ENCODE results near the gene TBX15. TPM values are rescaled to one million over a fixed set of nuclear protein-coding genes. Genes with fewer than 3 reads are reported as not detected.

Gene TBX15
- total RNA-seq, 1 donor from 2014 or later, result 0.15 TPM

DNA sequence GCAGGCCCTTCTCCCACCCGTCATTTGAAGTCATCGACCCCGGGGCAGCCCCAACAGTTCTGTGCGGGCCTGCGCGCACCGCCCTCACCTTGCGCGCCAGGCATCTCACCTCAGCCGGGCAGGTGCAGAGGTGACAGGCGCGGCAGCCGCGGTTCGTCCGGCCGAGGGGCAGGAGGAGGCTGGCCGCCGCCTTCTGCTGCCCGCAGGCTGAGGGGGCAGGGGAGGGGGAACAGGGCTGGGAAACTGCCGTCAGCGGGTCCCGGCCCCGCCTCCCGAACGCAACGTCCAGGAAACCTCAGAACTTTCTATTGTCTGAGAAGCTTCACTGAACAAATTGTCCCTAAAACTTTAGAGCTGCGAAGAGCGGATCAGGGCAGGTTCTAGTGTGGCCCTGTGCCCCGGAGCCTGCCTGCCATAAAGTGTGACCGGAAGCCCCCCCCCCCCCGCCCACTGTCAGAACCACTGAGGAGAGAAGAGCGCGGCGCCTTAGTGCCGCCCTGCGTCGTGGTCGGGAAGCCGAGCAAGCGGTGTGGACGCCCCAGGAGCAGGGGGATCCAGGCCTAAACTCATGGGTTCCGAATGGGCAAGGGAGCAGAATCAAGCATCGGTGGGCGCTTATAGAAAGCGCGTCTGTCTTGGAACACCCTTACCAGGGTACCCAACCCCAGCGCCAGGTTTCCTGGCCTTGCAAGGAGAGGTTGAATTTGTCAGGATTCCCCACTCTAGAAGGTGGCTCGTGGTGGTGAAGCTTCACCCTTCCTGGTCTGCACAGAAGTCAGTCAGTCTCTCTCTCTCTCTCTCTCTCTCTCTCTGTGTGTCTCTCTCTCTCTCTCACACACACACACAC, 13.3 kb upstream of the TBX15 start:
- ATAC-seq (peak; percentile 29 to 56), DNase-seq (no peak)
- no peaks in the 10 kb centered on the region for H3K36me3 ChIP-seq
- H3K9me3 ChIP-seq, result no peaks in the 10 kb centered on the region
- intact Hi-C loops (cut with DNase I), result no loop called here
- TF ChIP-seq, protein P1, sequence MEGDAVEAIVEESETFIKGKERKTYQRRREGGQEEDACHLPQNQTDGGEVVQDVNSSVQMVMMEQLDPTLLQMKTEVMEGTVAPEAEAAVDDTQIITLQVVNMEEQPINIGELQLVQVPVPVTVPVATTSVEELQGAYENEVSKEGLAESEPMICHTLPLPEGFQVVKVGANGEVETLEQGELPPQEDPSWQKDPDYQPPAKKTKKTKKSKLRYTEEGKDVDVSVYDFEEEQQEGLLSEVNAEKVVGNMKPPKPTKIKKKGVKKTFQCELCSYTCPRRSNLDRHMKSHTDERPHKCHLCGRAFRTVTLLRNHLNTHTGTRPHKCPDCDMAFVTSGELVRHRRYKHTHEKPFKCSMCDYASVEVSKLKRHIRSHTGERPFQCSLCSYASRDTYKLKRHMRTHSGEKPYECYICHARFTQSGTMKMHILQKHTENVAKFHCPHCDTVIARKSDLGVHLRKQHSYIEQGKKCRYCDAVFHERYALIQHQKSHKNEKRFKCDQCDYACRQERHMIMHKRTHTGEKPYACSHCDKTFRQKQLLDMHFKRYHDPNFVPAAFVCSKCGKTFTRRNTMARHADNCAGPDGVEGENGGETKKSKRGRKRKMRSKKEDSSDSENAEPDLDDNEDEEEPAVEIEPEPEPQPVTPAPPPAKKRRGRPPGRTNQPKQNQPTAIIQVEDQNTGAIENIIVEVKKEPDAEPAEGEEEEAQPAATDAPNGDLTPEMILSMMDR (IDR thresholded peaks at IDR 0.05), result no peak
- peaks cover 24% of the 10 kb centered on the region for H3K4me1 ChIP-seq
- H3K4me3 ChIP-seq, result peak overlapping the region; percentile 11
- H3K27me3 ChIP-seq (ENCODE audit: low read depth), result peaks cover 96% of the 10 kb centered on the region
- H3K27ac ChIP-seq, result no peak overlapping the region

DNA sequence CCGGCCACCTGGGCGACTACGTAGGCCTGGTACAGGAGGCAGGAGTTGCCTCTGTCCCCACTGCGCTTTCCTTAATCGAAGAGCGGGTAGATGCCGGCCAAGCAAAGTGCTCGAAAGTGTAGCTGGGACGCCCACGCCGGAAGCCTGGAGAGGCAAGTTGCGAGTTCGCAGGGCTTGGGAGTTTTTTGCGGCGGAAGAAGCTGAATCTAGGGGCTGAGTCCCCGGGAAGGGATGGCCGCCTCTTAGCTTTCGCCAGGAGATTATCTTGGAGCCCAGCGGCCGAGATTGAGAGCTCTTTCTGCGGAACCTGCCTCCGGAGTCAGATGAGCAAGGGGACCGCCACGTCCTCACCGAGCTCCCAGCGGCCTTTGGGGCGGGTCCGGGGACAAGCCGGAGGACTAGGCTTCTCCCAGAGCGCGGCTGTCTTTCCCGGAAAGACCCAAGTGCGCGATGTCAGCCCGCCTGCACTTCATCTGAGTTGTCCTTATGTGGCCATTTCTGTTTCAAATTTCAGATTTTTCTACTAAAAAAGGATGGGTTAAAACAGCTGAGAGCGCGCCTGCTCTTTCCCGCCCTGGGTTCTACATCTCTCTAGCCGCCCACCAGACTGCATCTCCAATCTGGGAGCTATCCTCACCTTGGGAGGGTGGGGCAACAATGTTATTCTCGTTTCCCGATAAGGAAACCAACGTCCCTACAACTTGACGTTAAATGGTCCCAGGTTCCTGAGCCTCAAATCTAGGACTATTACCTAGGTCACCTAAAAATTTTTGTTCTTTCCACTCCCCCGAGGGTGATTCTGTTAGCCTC, 12.4 kb upstream of the TBX15 start:
- Histone ChIP-seq H3K36me3 (no peaks in the 10 kb centered on the region), H3K27me3 (ENCODE audit: low read depth) (peaks cover 96% of the 10 kb centered on the region), H3K4me3 (peak overlapping the region; percentile 16), H3K27ac (no peak overlapping the region), H3K4me1 (peaks cover 21% of the 10 kb centered on the region), H3K9me3 (no peaks in the 10 kb centered on the region)
- TF ChIP-seq, protein P1 (IDR thresholded peaks at IDR 0.05), result no peak
- DNase-seq (no peak), ATAC-seq (no peak)
- intact Hi-C loops (cut with DNase I), result no loop called here

DNA sequence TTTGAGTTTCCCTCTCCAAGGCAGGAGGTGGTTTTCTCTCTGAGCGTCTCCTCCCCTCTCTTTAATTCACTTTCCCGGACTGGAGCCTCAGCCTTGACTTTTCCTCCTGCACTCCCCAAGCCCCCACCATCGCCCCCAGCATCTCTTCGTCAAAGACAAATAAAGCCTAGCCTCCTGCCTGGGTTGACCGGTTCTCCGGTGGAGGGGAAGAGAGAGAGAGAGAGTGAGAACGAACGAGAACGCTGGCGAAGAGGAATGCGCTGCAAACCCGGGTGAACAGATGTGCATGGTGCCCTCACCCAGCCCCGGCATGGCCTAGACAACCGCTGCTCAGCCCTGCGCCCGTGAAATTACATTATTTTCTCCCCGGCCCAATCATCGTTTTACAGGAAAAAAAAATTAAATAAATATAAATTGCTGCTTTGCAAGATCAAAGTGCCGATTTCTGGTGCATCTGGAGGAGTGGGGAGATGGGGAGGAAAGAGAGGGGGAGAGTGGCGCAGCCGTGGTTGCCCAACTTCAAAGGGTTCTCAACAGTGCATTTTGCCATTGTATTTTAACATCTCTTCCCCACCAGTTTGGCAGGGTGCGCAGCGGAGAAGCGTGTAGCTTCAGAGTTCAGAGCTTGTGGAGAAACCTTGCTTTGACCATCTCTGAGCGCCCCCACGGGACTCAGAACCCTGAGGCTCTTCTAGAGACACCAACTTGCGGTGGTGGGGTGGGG, 11.4 kb upstream of the TBX15 start:
- DNase-seq, result no peak
- TF ChIP-seq, protein P1 (IDR thresholded peaks at IDR 0.05), result no peak
- H3K4me1 ChIP-seq, result peaks cover 21% of the 10 kb centered on the region
- ATAC-seq, result no peak
- peaks cover 96% of the 10 kb centered on the region for H3K27me3 ChIP-seq (ENCODE audit: low read depth)
- no peaks in the 10 kb centered on the region for H3K9me3 ChIP-seq
- H3K4me3 ChIP-seq, result no peak overlapping the region
- H3K36me3 ChIP-seq, result no peaks in the 10 kb centered on the region
- intact Hi-C loops (cut with DNase I), result no loop called here
- H3K27ac ChIP-seq, result no peak overlapping the region

DNA sequence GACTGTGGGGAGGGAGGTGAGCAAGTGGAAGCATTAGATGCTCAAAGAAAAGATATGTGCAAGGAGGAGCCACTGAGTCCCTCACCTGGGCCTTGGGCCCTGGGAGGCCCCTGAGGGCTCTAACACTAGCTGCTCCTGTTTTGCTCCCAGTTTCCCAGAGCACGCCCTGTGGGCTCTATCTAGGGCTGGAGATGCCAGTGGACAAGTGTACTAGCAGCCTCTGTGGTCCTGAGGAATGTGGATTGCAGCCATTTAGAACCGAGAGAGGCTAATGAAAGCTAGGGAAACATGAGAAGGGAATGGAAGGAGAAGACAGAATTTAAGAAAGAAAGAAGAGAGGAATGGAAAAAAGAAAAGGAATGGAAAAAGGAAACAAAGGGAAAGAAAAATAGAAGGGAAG, 10.0 kb upstream of the TBX15 start:
- intact Hi-C loops (cut with DNase I), result no loop called here
- peaks cover 97% of the 10 kb centered on the region for H3K27me3 ChIP-seq (ENCODE audit: low read depth)
- H3K9me3 ChIP-seq, result no peaks in the 10 kb centered on the region
- ATAC-seq (no peak), DNase-seq (no peak)
- no peak overlapping the region for H3K4me3 ChIP-seq
- H3K27ac ChIP-seq, result no peak overlapping the region
- peaks cover 21% of the 10 kb centered on the region for H3K4me1 ChIP-seq
- TF ChIP-seq, protein P1 (IDR thresholded peaks at IDR 0.05), result no peak
- H3K36me3 ChIP-seq, result no peaks in the 10 kb centered on the region

DNA sequence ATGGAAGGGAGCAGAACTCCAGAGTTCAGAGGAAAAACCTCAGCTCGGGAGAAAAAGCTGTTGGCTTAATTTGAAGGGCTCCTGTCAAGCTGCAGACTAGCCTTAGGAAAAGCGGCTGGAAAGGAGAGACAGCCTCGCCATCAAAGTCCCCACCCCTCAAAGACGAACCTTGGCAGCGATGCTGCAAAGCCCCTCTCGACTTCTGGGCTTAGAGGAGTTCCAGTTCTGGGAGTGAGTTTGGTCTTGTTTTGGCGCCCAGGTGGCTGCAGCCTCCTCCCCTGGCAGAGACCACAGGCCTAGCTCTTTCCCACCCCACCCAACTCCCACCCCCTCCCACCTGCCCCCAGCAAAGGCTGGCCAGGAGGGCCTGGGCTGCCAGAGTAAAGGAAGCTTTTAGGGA, 9.1 kb upstream of the TBX15 start:
- no peak for ATAC-seq

More for the DNA sequence above, 9.1 kb upstream of the TBX15 start:
- Histone ChIP-seq H3K27ac (no peak overlapping the region), H3K9me3 (no peaks in the 10 kb centered on the region), H3K27me3 (ENCODE audit: low read depth) (peaks cover 99% of the 10 kb centered on the region), H3K4me3 (no peak overlapping the region), H3K4me1 (peaks cover 16% of the 10 kb centered on the region), H3K36me3 (no peaks in the 10 kb centered on the region)
- TF ChIP-seq, protein P1 (IDR thresholded peaks at IDR 0.05), result no peak
- DNase-seq, result no peak
- intact Hi-C loops (cut with DNase I), result no loop called here

Measured in lower lobe of right lung (tissue), 2 donors.